ENCODE results near the gene AMER1.

AMER1 gene

GRCh38 chrX:64202808-64203325 is 2.6 kb downstream of the AMER1 start:
- no peak for TF ChIP-seq CTCF (conservative IDR thresholded peaks at IDR 0.05; ENCODE audit: low read length)
- no peak for TF ChIP-seq EZH2phosphoT487 (IDR thresholded peaks at IDR 0.05; ENCODE audit: borderline replicate concordance)
- H3K9me3 ChIP-seq (ENCODE audit: insufficient read depth, low read depth, low read length), result no peaks in the 10 kb centered on the region
- H3K36me3 ChIP-seq (ENCODE audit: insufficient read depth, low read length), result no peaks in the 10 kb centered on the region
- H3K79me2 ChIP-seq (ENCODE audit: insufficient read depth, low read length), result peaks cover 14% of the 10 kb centered on the region
- H3K9ac ChIP-seq (ENCODE audit: low read depth, low read length, poor library complexity, severe bottlenecking), result no peak overlapping the region
- peaks cover 3% of the 10 kb centered on the region for H4K20me1 ChIP-seq (ENCODE audit: insufficient read depth, low read length, poor library complexity, severe bottlenecking)
- H3K4me3 ChIP-seq (ENCODE audit: low read length, poor library complexity, severe bottlenecking), result no peak overlapping the region
- H3K4me2 ChIP-seq (ENCODE audit: low read depth, low read length, poor library complexity, severe bottlenecking), result peak overlapping the region; percentile 24
- H3K4me1 ChIP-seq (ENCODE audit: insufficient read depth, low read length, poor library complexity, severe bottlenecking), result peaks cover 21% of the 10 kb centered on the region
- H3F3A ChIP-seq (ENCODE audit: low read depth), result peaks cover 3% of the 10 kb centered on the region; the same call in 1 of the 2 replicates
- no peaks in the 10 kb centered on the region for H3K9me2 ChIP-seq (replicated peaks; ENCODE audit: low read depth, low read length)
- no peaks in the 10 kb centered on the region for H3K27me3 ChIP-seq (ENCODE audit: insufficient read depth, low read length, poor library complexity, severe bottlenecking)
- H2AFZ ChIP-seq (ENCODE audit: low read length), result no peak overlapping the region

- Histone ChIP-seq H3K79me2 (ENCODE audit: insufficient read depth, low read length) (no peaks in the 10 kb centered on the region), H3K27me3 (ENCODE audit: insufficient read depth, low read length, poor library complexity, severe bottlenecking) (no peaks in the 10 kb centered on the region), H3K4me1 (ENCODE audit: insufficient read depth, low read length, poor library complexity, severe bottlenecking) (peaks cover 3% of the 10 kb centered on the region), H3K4me3 (ENCODE audit: low read length, poor library complexity, severe bottlenecking) (no peak overlapping the region), H3K36me3 (ENCODE audit: insufficient read depth, low read length) (no peaks in the 10 kb centered on the region), H3K9me2 (replicated peaks; ENCODE audit: low read depth, low read length) (no peaks in the 10 kb centered on the region), H4K20me1 (ENCODE audit: insufficient read depth, low read length, poor library complexity, severe bottlenecking) (peaks cover 3% of the 10 kb centered on the region), H3K9ac (ENCODE audit: low read depth, low read length, poor library complexity, severe bottlenecking) (no peak overlapping the region), H3F3A (ENCODE audit: low read depth) (no peaks in the 10 kb centered on the region), H3K9me3 (ENCODE audit: insufficient read depth, low read depth, low read length) (no peaks in the 10 kb centered on the region), H3K4me2 (ENCODE audit: low read depth, low read length, poor library complexity, severe bottlenecking) (no peak overlapping the region), H2AFZ (ENCODE audit: low read length) (no peak overlapping the region)
- TF ChIP-seq EZH2phosphoT487 (IDR thresholded peaks at IDR 0.05; ENCODE audit: borderline replicate concordance) (no peak), CTCF (conservative IDR thresholded peaks at IDR 0.05; ENCODE audit: low read length) (no peak)
These were observed 7.5 kb downstream of the AMER1 start for GRCh38 chrX:64198036-64198435.

GRCh38 chrX:64196606-64197005 is 8.9 kb downstream of the AMER1 start:
- Histone ChIP-seq H3K36me3 (ENCODE audit: insufficient read depth, low read length) (peaks cover 8% of the 10 kb centered on the region; the same call in 1 of the 2 replicates), H3K4me1 (ENCODE audit: insufficient read depth, low read length, poor library complexity, severe bottlenecking) (no peaks in the 10 kb centered on the region), H4K20me1 (ENCODE audit: insufficient read depth, low read length, poor library complexity, severe bottlenecking) (peaks cover 3% of the 10 kb centered on the region), H3K27me3 (ENCODE audit: insufficient read depth, low read length, poor library complexity, severe bottlenecking) (no peaks in the 10 kb centered on the region), H3K9ac (ENCODE audit: low read depth, low read length, poor library complexity, severe bottlenecking) (no peak overlapping the region), H3K9me3 (ENCODE audit: insufficient read depth, low read depth, low read length) (no peaks in the 10 kb centered on the region), H3F3A (ENCODE audit: low read depth) (no peaks in the 10 kb centered on the region), H3K79me2 (ENCODE audit: insufficient read depth, low read length) (no peaks in the 10 kb centered on the region), H3K4me2 (ENCODE audit: low read depth, low read length, poor library complexity, severe bottlenecking) (no peak overlapping the region), H2AFZ (ENCODE audit: low read length) (no peak overlapping the region), H3K9me2 (replicated peaks; ENCODE audit: low read depth, low read length) (no peaks in the 10 kb centered on the region), H3K4me3 (ENCODE audit: low read length, poor library complexity, severe bottlenecking) (no peak overlapping the region)
- no peak for TF ChIP-seq CTCF (conservative IDR thresholded peaks at IDR 0.05; ENCODE audit: low read length)
- TF ChIP-seq EZH2phosphoT487 (IDR thresholded peaks at IDR 0.05; ENCODE audit: borderline replicate concordance), result no peak

All from Loucy (cell line).